Measurements from ENCODE around the gene CSHL1.
"Not testable (repeated sequence)": the region's sequence is repeated elsewhere in the genome, so short reads cannot be mapped to it uniquely, and the experiment has no call there.

DNA sequence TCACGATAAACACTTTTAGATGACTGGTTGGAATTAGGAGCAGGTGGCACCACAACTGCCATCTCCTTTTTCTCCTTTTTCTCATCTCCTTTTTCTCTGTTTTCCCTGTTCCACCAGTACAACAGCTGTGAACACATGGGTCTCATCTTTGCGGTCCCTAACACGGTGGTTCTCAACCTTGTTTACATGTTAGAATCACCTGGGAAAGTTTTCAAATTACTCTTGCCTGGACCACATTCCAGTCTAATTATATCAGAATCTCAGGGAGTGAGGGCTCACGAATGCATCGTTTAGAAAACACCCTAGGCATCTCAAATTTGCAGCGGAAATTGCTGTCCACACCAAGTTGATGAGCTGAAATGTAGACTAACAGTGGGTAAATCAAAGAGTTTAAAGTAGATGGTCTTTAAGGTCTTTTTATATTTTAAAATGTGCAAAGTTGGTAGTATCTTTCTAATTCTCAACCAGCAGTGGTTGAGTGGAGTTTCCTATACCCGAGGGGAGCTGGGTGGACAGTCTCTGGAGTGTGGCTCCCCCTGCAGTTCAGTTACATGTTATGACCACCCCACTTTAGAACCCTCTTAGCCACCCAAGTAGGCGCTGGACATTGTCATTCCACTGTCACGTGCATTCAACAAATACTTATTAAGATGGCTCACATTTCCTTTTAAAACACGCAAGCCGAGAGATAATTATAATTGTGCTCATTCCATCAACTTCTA is 18.6 kb downstream of the CSHL1 start:
- TF ChIP-seq, protein P1, sequence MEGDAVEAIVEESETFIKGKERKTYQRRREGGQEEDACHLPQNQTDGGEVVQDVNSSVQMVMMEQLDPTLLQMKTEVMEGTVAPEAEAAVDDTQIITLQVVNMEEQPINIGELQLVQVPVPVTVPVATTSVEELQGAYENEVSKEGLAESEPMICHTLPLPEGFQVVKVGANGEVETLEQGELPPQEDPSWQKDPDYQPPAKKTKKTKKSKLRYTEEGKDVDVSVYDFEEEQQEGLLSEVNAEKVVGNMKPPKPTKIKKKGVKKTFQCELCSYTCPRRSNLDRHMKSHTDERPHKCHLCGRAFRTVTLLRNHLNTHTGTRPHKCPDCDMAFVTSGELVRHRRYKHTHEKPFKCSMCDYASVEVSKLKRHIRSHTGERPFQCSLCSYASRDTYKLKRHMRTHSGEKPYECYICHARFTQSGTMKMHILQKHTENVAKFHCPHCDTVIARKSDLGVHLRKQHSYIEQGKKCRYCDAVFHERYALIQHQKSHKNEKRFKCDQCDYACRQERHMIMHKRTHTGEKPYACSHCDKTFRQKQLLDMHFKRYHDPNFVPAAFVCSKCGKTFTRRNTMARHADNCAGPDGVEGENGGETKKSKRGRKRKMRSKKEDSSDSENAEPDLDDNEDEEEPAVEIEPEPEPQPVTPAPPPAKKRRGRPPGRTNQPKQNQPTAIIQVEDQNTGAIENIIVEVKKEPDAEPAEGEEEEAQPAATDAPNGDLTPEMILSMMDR (IDR thresholded peaks at IDR 0.05): not testable (repeated sequence)
- TF ChIP-seq POLR2A (IDR thresholded peaks at IDR 0.05): not testable (repeated sequence)
